ENCODE measurements around the gene HOXC9. TPM values are rescaled to one million over a fixed set of nuclear protein-coding genes. Genes with fewer than 3 reads are reported as not detected.

HOXC9 gene
- total RNA-seq, 1 donor from 2014 or later: 0.27 TPM

DNA sequence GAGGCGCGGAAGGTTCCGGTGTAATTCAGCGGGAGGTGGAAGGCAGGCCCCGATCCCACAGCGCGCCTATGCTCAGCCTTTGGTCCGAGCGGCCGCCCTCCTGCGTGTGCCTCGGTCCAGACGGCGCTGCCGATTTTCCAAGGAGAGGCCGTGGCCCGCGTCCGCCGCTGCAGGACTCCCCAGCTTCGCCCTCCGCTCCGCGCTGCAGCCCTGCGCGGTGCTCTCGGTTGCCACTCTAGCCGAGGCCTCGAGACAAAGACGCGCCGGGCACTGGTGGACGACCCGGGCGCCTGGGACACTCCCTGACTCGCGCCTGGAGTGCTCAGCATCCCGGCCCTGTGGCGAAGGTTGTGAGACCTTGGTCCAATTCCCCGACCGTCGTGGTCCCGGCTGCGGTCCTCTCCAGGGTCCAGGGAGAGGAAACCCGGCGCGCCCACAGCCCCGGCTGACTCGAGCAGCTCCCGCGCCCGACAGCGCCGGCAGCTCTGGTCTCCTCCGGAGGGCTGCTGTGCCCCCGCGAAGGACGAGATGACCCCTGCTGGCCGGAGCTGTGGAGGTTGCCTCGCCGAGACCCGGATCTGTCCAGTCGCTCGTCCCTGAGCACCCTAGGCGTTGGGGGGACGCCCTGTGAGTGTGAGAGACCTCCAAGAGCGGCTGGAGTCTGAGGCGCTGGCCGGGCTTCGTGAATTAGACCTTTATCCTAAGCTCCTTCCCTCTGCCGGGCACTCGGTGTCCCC, 38.8 kb upstream of the HOXC9 start:
- no peaks in the 10 kb centered on the region for H3K9me3 Mint-ChIP-seq
- peaks cover 7% of the 10 kb centered on the region for H3K4me1 Mint-ChIP-seq (ENCODE audit: unreplicated experiment)
- no peaks in the 10 kb centered on the region for H3K36me3 Mint-ChIP-seq
- TF ChIP-seq, protein P1, sequence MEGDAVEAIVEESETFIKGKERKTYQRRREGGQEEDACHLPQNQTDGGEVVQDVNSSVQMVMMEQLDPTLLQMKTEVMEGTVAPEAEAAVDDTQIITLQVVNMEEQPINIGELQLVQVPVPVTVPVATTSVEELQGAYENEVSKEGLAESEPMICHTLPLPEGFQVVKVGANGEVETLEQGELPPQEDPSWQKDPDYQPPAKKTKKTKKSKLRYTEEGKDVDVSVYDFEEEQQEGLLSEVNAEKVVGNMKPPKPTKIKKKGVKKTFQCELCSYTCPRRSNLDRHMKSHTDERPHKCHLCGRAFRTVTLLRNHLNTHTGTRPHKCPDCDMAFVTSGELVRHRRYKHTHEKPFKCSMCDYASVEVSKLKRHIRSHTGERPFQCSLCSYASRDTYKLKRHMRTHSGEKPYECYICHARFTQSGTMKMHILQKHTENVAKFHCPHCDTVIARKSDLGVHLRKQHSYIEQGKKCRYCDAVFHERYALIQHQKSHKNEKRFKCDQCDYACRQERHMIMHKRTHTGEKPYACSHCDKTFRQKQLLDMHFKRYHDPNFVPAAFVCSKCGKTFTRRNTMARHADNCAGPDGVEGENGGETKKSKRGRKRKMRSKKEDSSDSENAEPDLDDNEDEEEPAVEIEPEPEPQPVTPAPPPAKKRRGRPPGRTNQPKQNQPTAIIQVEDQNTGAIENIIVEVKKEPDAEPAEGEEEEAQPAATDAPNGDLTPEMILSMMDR (conservative IDR thresholded peaks at IDR 0.05): peak; percentile 46
- no peak overlapping the region for H3K4me3 Mint-ChIP-seq
- peaks cover 99% of the 10 kb centered on the region for H3K27me3 Mint-ChIP-seq
- H3K27ac Mint-ChIP-seq: no peak overlapping the region
- DNase-seq (ENCODE audit: extremely low spot score, unreplicated experiment): no peak

DNA sequence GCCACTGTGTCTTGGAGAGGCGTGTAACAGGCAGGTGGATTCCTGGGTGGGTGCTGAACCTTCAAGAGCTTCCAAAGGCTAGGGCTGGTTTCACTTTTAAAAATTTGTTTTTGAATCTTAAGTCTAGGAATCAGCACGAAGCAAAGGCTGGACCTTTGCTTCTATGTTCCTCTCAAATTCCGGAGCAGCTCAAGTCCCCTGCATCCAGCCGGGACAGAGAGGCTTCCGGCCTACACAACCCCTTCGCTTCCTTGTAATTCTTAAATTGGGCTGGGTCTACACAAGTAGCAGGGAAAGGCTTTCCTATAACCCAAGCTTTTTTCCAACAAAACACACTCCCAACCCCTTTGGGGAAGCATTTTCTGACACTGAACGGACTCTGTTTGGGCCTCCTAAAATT, 37.0 kb upstream of the HOXC9 start:
- no peak for DNase-seq (ENCODE audit: extremely low spot score, unreplicated experiment)
- peaks cover 12% of the 10 kb centered on the region for H3K4me1 Mint-ChIP-seq (ENCODE audit: unreplicated experiment)
- H3K27ac Mint-ChIP-seq: no peak overlapping the region
- TF ChIP-seq, protein P1 (conservative IDR thresholded peaks at IDR 0.05): no peak
- peaks cover 99% of the 10 kb centered on the region for H3K27me3 Mint-ChIP-seq
- H3K4me3 Mint-ChIP-seq: no peak overlapping the region
- H3K36me3 Mint-ChIP-seq: no peaks in the 10 kb centered on the region
- no peaks in the 10 kb centered on the region for H3K9me3 Mint-ChIP-seq

DNA sequence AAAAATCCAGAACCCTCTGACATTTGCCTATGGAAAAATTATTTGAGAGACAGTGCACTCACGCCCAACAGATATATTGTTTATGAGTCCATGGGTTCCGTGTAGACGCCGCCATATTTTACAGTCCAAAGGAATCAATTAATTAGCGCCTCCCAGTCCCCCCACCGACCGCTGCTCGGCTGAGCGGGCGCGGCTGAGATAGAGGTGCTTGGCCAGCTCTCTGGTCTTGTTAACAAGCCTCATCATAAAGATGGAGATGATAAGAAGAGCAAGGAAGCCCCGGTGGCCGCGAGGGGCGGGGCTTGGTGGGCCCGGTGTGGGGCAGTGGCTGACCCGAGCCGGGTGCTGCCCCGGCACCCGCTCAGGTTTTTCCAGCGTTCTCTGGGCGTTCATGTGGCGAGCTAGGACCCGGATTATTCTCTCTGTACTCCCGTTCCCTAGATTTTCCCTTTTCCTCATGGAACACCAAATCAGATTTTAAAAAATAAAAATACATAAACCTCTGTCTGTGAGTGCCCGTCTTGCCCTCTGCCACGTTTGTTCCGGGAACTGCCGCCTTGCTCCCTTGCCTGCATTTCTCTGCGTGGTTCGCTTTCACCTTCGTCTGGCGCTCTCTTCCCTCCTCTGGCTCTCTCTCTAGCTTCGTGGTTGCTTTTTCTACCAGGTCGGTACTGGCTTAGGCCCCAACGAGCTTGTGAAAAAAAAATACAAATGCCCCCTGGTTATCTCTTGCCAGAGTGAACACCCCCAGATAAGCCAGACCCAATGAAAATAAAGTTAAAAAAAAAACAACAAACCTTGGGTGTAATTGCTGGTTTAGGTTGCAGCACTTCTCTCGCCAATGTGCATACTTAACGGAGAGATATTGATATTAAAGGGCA, 36.3 kb upstream of the HOXC9 start:
- peaks cover 99% of the 10 kb centered on the region for H3K27me3 Mint-ChIP-seq
- TF ChIP-seq, protein P1 (conservative IDR thresholded peaks at IDR 0.05): no peak
- H3K27ac Mint-ChIP-seq: no peak overlapping the region
- H3K9me3 Mint-ChIP-seq: no peaks in the 10 kb centered on the region
- no peak overlapping the region for H3K4me3 Mint-ChIP-seq
- DNase-seq (ENCODE audit: extremely low spot score, unreplicated experiment): no peak
- no peaks in the 10 kb centered on the region for H3K36me3 Mint-ChIP-seq
- peaks cover 12% of the 10 kb centered on the region for H3K4me1 Mint-ChIP-seq (ENCODE audit: unreplicated experiment)

DNA sequence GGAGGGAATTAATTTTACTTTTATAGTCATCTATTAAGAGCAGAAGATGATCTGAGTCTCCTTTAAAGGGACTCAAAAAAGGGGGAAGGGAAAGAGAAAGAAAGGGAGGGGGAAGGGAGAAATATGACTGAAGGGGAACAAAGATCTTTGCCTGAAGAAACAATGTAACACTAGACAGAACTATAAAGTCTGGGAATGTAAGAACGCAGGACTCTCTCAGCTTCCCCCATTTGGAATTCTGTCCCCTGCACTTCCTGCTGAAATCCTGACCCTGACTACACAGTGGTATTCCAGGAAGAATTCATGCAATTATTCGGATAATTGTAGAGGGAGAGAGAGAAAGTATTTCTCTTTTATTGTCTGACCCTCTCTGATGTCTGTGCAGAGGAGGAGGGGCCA, 35.6 kb upstream of the HOXC9 start:
- no peak overlapping the region for H3K4me3 Mint-ChIP-seq
- TF ChIP-seq, protein P1 (conservative IDR thresholded peaks at IDR 0.05): no peak
- H3K27me3 Mint-ChIP-seq: peaks cover 99% of the 10 kb centered on the region
- peaks cover 12% of the 10 kb centered on the region for H3K4me1 Mint-ChIP-seq (ENCODE audit: unreplicated experiment)
- H3K9me3 Mint-ChIP-seq: no peaks in the 10 kb centered on the region
- H3K36me3 Mint-ChIP-seq: no peaks in the 10 kb centered on the region
- DNase-seq (ENCODE audit: extremely low spot score, unreplicated experiment): no peak
- no peak overlapping the region for H3K27ac Mint-ChIP-seq

DNA sequence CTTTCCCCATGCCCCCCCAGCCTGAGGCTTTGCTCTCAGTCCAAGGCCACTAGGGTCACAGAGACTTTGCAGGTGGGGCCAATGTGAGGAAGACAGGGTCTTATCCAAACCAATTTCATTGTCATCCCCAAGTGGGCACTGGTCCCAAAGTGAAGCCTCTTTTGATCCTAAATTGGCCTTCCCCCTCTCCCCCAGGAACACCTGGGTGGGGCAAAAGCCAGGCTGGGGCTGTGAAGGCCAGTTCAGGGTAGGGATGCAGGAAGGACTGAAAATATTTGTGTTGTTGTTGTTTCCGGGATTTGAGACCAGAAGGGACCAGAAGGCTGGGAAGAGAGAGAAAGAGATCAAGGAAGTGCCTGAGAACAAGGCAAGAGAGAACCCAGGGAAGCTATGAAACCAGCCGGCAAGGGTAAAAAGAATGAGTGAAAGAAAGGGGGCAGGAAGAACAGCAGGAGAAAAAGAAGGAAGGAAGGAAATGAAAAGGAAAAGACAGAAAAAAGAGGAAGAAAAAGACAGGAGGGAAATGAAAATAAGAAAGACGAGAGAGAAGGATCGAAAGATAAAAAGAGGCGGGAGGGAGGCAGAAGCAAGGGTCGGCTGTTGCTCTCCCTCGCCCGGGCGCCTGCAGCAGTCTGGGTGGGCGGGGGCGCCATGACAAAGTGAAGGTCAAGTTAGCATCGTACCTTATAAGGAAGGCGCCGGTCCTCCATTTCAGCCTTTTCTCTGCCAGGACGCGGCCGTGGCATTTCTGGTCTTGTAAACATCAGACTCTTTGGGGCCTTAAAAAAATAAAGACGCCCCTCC, 34.5 kb upstream of the HOXC9 start:
- TF ChIP-seq, protein P1 (conservative IDR thresholded peaks at IDR 0.05): no peak
- peaks cover 12% of the 10 kb centered on the region for H3K4me1 Mint-ChIP-seq (ENCODE audit: unreplicated experiment)
- H3K27ac Mint-ChIP-seq: no peak overlapping the region
- H3K4me3 Mint-ChIP-seq: peak overlapping the region; percentile 52
- peaks cover 99% of the 10 kb centered on the region for H3K27me3 Mint-ChIP-seq
- DNase-seq (ENCODE audit: extremely low spot score, unreplicated experiment): no peak
- H3K9me3 Mint-ChIP-seq: no peaks in the 10 kb centered on the region
- no peaks in the 10 kb centered on the region for H3K36me3 Mint-ChIP-seq

Measured in type B pancreatic cell (in vitro differentiated cells).